SH-SY5Y (cell line): ENCODE measurements around the gene GRK1.

Experiments
- GATA2 ChIP-seq: IDR thresholded peaks from 2 replicates; pipeline ENCODE4 v1.6.1; 2011; ENCODE audit warnings: mild to moderate bottlenecking, low read depth, low read length
- GATA3 ChIP-seq: IDR thresholded peaks from 2 replicates; pipeline ENCODE4 v1.6.1; 2011; ENCODE audit warnings: low read depth, mild to moderate bottlenecking, low read length, moderate library complexity

- TF ChIP-seq GATA2 (no peak), GATA3 (no peak)
These were observed 42.8 kb upstream of the GRK1 start for GRCh38 chr13:113624235-113624587.
